ENCODE measurements around the gene C3AR1. TPM values are rescaled to one million over a fixed set of nuclear protein-coding genes. Genes with fewer than 3 reads are reported as not detected.

C3AR1 gene
- total and polyA plus RNA-seq, 2 donors (not counting 3 experiments of a cell fraction or from before 2014, with no cell fraction given), result 0.22 to 0.70 TPM

DNA sequence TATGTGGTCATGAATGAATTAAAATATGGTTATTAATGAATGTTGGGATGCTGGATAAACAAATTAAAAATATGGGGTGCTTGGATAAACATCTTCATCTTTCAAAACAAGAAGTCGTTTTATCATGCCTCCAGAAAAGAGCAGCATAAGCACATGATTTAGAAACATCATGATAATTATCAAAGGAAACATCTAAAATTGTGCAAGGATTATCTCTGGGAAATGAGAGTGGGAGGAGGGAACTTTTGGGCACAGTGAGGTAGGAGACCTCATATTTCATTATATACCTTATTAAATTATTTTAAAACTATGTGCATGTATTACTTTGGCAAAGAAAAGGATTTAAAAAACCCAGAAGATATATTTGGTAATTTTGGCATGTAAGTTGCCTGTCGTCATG, 8.9 kb downstream of the C3AR1 start:
- no peaks in the 10 kb centered on the region for H3K27me3 ChIP-seq (ENCODE audit: control insufficient read depth in 2 of 2, insufficient read depth in 2 of 2, low read length in 2 of 2)
- no peak overlapping the region for H2AFZ ChIP-seq (ENCODE audit: low read depth, low read length)
- no peak overlapping the region for H3K27ac ChIP-seq (ENCODE audit: insufficient read depth, low read depth, low read length)
- dilution Hi-C loops (cut with MboI; ENCODE audit: extremely low pct_ligation_motif_present, low sequenced_read_pairs), result no loop called here
- no peak overlapping the region for H3K9ac ChIP-seq (replicated peaks; ENCODE audit: extremely low read depth, insufficient read depth, low read length)
- FAIRE-seq, result no peak
- POLR2A ChIA-PET, result no interaction called here
- H4K20me1 ChIP-seq (replicated peaks; ENCODE audit: control insufficient read depth, extremely low read depth, insufficient read depth, low read length), result no peaks in the 10 kb centered on the region
- no TSS peak for BruUV-seq (replicated peaks)
- H3K4me3 ChIP-seq (replicated peaks in 1 of 3; ENCODE audit: insufficient read depth in 1 of 3, low read depth in 1 of 3, low read length in 3 of 3), result no peak overlapping the region
- no peak overlapping the region for H3K4me2 ChIP-seq (ENCODE audit: insufficient read depth, low read length)
- H3K79me2 ChIP-seq (ENCODE audit: control insufficient read depth, insufficient read depth, low read length), result no peaks in the 10 kb centered on the region
- CTCF ChIA-PET, result interaction anchor here (1.3 to 1.6 kb wide), 4 partner anchors 11 to 180 kb away, joined by 3 to 10 read pairs (median 6); no protein-coding TSS in a partner anchor
- H3K36me3 ChIP-seq (ENCODE audit: control insufficient read depth in 2 of 2, extremely low read depth in 1 of 2, insufficient read depth in 2 of 2, low read length in 2 of 2), result peaks cover 2 to 3% of the 10 kb centered on the region in 2 experiments
- intact Hi-C loops (cut with micrococcal nuclease), result no loop called here
- no peaks in the 10 kb centered on the region for H3K4me1 ChIP-seq (ENCODE audit: control insufficient read depth, extremely low read depth, insufficient read depth, low read length)
- TF ChIP-seq POLR2AphosphoS5 (IDR thresholded peaks at IDR 0.05; ENCODE audit: insufficient read depth, low read depth, low read length) (no peak), EZH2 (IDR thresholded peaks at IDR 0.05; ENCODE audit: borderline replicate concordance, low read depth, low read length, severe bottlenecking) (no peak), POLR2A (IDR thresholded peaks at IDR 0.05; ENCODE audit: low read depth, low read length) (no peak), GATA2 (IDR thresholded peaks at IDR 0.05; ENCODE audit: insufficient read depth, insufficient read length, low read depth, low read length) (no peak)
- TF ChIP-seq, protein P1, sequence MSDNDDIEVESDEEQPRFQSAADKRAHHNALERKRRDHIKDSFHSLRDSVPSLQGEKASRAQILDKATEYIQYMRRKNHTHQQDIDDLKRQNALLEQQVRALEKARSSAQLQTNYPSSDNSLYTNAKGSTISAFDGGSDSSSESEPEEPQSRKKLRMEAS (IDR thresholded peaks at IDR 0.05; ENCODE audit: insufficient read depth, insufficient read length), result no peak
- H3K9me1 ChIP-seq (replicated peaks; ENCODE audit: control insufficient read depth, extremely low read depth, insufficient read depth, low read length), result no peaks in the 10 kb centered on the region
- DNase-seq (ENCODE audit: low read depth, low spot score), result no peak
- H3K9me3 ChIP-seq (replicated peaks; ENCODE audit: control insufficient read depth, insufficient read depth, low read length), result no peaks in the 10 kb centered on the region

DNA sequence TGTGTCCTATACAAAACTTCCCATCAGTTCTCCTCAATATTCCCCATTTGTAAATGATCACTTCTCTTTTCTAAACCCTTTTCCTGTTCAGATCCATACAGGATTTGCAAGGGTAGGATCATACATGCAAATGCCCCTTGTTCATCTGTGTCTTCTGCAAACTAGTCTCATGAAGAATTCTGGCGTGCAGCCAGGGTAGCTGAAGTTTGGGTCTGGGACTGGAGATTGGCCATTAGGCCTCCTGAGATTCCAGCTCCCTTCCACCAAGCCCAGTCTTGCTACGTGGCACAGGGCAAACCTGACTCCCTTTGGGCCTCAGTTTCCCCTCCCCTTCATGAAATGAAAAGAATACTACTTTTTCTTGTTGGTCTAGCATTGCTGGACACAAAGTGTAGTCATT, 11.3 kb downstream of the C3AR1 start:
- CTCF ChIA-PET, result interaction anchor here (1.1 to 4.1 kb wide), 2 partner anchors 12 to 23 kb away, joined by 3 to 18 read pairs; no protein-coding TSS in a partner anchor

More for the DNA sequence above, 11.3 kb downstream of the C3AR1 start:
- POLR2A ChIA-PET, result interaction anchor here (0.9 kb wide), 1 partner anchor 41 kb away, joined by 3 read pairs; no protein-coding TSS in a partner anchor
- no peak overlapping the region for H3K27ac ChIP-seq (ENCODE audit: insufficient read depth, low read depth, low read length)
- no peak overlapping the region for H2AFZ ChIP-seq (ENCODE audit: low read depth, low read length)
- no peak for FAIRE-seq
- H3K36me3 ChIP-seq (ENCODE audit: control insufficient read depth in 2 of 2, extremely low read depth in 1 of 2, insufficient read depth in 2 of 2, low read length in 2 of 2), result peaks cover 2 to 3% of the 10 kb centered on the region in 2 experiments
- no peak for DNase-seq (ENCODE audit: low read depth, low spot score)
- no peaks in the 10 kb centered on the region for H3K27me3 ChIP-seq (ENCODE audit: control insufficient read depth in 2 of 2, insufficient read depth in 2 of 2, low read length in 2 of 2)
- H3K9me1 ChIP-seq (replicated peaks; ENCODE audit: control insufficient read depth, extremely low read depth, insufficient read depth, low read length), result no peaks in the 10 kb centered on the region
- no peak overlapping the region for H3K9ac ChIP-seq (replicated peaks; ENCODE audit: extremely low read depth, insufficient read depth, low read length)
- no peak overlapping the region for H3K4me2 ChIP-seq (ENCODE audit: insufficient read depth, low read length)
- intact Hi-C loops (cut with micrococcal nuclease) (no loop called here), dilution Hi-C loops (cut with MboI; ENCODE audit: extremely low pct_ligation_motif_present, low sequenced_read_pairs) (no loop called here)
- H3K4me1 ChIP-seq (ENCODE audit: control insufficient read depth, extremely low read depth, insufficient read depth, low read length), result no peaks in the 10 kb centered on the region
- TSS peak; percentile 24 for BruUV-seq (replicated peaks)
- H3K79me2 ChIP-seq (ENCODE audit: control insufficient read depth, insufficient read depth, low read length), result no peaks in the 10 kb centered on the region
- H4K20me1 ChIP-seq (replicated peaks; ENCODE audit: control insufficient read depth, extremely low read depth, insufficient read depth, low read length), result no peaks in the 10 kb centered on the region
- H3K4me3 ChIP-seq (replicated peaks in 1 of 3; ENCODE audit: insufficient read depth in 1 of 3, low read depth in 1 of 3, low read length in 3 of 3), result no peak overlapping the region
- H3K9me3 ChIP-seq (replicated peaks; ENCODE audit: control insufficient read depth, insufficient read depth, low read length), result no peaks in the 10 kb centered on the region
- TF ChIP-seq, protein P2, sequence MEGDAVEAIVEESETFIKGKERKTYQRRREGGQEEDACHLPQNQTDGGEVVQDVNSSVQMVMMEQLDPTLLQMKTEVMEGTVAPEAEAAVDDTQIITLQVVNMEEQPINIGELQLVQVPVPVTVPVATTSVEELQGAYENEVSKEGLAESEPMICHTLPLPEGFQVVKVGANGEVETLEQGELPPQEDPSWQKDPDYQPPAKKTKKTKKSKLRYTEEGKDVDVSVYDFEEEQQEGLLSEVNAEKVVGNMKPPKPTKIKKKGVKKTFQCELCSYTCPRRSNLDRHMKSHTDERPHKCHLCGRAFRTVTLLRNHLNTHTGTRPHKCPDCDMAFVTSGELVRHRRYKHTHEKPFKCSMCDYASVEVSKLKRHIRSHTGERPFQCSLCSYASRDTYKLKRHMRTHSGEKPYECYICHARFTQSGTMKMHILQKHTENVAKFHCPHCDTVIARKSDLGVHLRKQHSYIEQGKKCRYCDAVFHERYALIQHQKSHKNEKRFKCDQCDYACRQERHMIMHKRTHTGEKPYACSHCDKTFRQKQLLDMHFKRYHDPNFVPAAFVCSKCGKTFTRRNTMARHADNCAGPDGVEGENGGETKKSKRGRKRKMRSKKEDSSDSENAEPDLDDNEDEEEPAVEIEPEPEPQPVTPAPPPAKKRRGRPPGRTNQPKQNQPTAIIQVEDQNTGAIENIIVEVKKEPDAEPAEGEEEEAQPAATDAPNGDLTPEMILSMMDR (IDR thresholded peaks at IDR 0.05; ENCODE audit: extremely low read depth in 1 of 2, insufficient read depth in 1 of 2, low read depth in 1 of 2, low read length in 2 of 2), result no peak
- TF ChIP-seq GATA2 (IDR thresholded peaks at IDR 0.05; ENCODE audit: insufficient read depth, insufficient read length, low read depth, low read length) (no peak), MYC (IDR thresholded peaks at IDR 0.05; ENCODE audit: low read depth, low read length) (no peak), FOS (IDR thresholded peaks at IDR 0.05; ENCODE audit: borderline replicate concordance, insufficient read depth, low read length) (no peak), POLR2AphosphoS5 (IDR thresholded peaks at IDR 0.05; ENCODE audit: insufficient read depth, low read depth, low read length) (no peak), JUN (IDR thresholded peaks at IDR 0.05; ENCODE audit: borderline replicate concordance, insufficient read depth, insufficient read length, low read depth) (no peak), EZH2 (IDR thresholded peaks at IDR 0.05; ENCODE audit: borderline replicate concordance, low read depth, low read length, severe bottlenecking) (no peak)
- TF ChIP-seq, protein P1 (IDR thresholded peaks at IDR 0.05; ENCODE audit: insufficient read depth, insufficient read length), result no peak

Measured in endothelial cell of umbilical vein (primary cell).